ENCODE results near the gene PAPPA2.

The PAPPA2 gene

GRCh38 chr1:176536588-176536987, 73.6 kb downstream of the PAPPA2 start:
- no peak for DNase-seq (ENCODE audit: low read depth)
- no peak overlapping the region for H3K4me3 ChIP-seq (ENCODE audit: low read depth, low read length)
- TF ChIP-seq CTCF (IDR thresholded peaks at IDR 0.05; ENCODE audit: control insufficient read depth, extremely low read depth, insufficient read depth) = no peak

- DNase-seq (ENCODE audit: low read depth) = no peak
- no peak for TF ChIP-seq CTCF (IDR thresholded peaks at IDR 0.05; ENCODE audit: control insufficient read depth, extremely low read depth, insufficient read depth)
- no peak overlapping the region for H3K4me3 ChIP-seq (ENCODE audit: low read depth, low read length)
These were observed 76.0 kb downstream of the PAPPA2 start for GRCh38 chr1:176539018-176539417.

GRCh38 chr1:176540428-176540827, 77.5 kb downstream of the PAPPA2 start:
- DNase-seq (ENCODE audit: low read depth) = no peak

GRCh38 chr1:176541663-176542062, 78.7 kb downstream of the PAPPA2 start:
- no peak for TF ChIP-seq CTCF (IDR thresholded peaks at IDR 0.05; ENCODE audit: control insufficient read depth, extremely low read depth, insufficient read depth)
- no peak overlapping the region for H3K4me3 ChIP-seq (ENCODE audit: low read depth, low read length)
- DNase-seq (ENCODE audit: low read depth) = no peak

More at GRCh38 chr1:176540428-176540827, 77.5 kb downstream of the PAPPA2 start:
- no peak overlapping the region for H3K4me3 ChIP-seq (ENCODE audit: low read depth, low read length)
- no peak for TF ChIP-seq CTCF (IDR thresholded peaks at IDR 0.05; ENCODE audit: control insufficient read depth, extremely low read depth, insufficient read depth)

- H3K4me3 ChIP-seq (ENCODE audit: low read depth, low read length) = no peak overlapping the region
- no peak for TF ChIP-seq CTCF (IDR thresholded peaks at IDR 0.05; ENCODE audit: control insufficient read depth, extremely low read depth, insufficient read depth)
- DNase-seq (ENCODE audit: low read depth) = no peak
These were observed 79.4 kb downstream of the PAPPA2 start for GRCh38 chr1:176542352-176542751.

GRCh38 chr1:176543360-176544129, 80.6 kb downstream of the PAPPA2 start:
- no peak for DNase-seq (ENCODE audit: low read depth)
- TF ChIP-seq CTCF (IDR thresholded peaks at IDR 0.05; ENCODE audit: control insufficient read depth, extremely low read depth, insufficient read depth) = no peak
- H3K4me3 ChIP-seq (ENCODE audit: low read depth, low read length) = no peak overlapping the region

All from LNCaP clone FGC (cell line).